GM21423 (cell line): ENCODE measurements around the gene REEP5.
A peak's percentile ranks its signal among the peaks of the same experiment; 100 is the strongest.

Experiments used
- ATAC-seq: cut with Tn5 transposase; IDR thresholded peaks from one replicate; pipeline ENCODE4 v1.9.1; 2021; ENCODE audit warnings: mild to moderate bottlenecking, moderate library complexity; ENCODE audit not compliant: unreplicated experiment

The REEP5 gene

DNA sequence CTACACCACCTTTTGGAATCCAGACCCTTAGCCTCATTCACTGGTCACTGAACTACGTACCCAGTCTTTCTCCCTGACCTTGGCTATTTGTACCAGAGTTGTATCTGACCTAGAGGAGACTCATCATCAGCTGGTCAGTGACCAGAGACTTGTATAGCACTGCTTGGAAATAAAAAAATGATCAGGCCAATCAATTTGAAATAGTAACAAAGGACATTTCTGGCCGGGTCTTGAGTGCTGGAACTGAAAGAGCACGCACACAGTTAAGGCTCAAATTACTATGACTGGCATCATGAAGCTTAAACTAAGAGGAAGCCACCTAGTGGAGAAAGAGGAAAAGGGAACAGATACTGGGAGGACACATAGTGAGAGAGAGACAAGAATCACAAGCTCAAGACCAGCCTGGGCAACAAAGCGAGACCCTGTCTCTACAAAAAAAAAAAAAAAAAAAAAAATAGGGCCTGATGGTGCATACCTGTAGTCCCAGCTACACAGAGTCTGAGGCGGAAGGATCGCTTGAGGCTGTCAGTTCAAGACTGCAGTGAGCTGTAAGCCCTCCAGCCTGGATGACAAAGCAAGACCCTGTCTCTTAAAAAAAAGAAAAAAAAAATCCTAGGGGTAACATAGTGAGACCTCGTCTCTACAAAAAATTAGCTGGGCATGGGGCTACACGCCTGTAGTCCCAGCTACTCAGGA, 73.8 kb downstream of the REEP5 start:
- peak; percentile 98 for ATAC-seq

DNA sequence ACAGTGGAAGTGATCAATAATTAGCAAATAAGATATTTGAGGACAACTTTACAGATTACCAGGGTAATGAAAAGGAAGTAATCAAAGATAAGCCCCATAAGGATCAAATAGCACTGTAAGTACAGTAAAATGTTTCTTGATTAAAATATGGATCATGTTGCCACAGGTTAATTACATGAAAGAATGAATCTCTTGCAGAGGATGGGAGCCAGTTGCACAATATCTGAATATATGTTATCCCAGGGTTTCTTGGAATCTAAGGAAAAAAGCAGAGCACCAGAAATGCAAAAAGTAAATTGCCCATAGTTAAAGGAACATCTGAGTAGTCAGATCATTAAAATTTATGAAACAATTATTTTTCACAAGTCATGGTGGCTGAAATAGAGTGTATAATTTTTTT, 74.7 kb downstream of the REEP5 start:
- ATAC-seq = no peak

DNA sequence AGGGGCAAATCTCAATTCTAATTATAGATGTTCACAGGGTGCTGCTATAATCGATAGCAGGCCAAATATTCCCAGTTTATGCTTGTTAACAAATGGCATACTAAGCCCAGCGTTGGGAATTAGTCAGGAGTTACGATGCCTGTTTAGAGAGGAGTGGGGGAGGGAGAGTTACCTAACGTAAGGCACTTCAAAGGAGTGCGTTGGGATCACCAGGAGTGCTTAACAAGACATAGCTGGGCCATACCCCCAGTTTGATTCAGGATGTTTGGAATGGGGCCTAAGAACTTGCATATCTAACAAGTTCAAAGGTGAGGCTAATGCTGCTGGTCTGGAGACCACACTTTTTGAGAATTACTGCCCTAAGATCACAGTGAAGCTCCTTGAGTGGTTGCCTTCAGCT, 75.5 kb downstream of the REEP5 start:
- ATAC-seq = no peak

DNA sequence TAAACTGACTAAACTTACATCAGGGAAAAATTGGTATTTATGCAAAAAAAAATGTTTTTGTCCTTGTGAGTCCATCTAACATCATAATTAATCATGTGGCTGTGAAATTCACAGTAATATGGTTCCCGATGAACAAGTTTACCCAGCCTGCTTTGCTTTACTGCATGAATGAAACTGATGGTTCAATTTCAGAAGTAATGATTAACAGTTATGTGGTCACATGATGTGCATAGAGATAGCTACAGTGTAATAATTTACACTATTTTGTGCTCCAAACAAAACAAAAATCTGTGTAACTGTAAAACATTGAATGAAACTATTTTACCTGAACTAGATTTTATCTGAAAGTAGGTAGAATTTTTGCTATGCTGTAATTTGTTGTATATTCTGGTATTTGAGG, 77.5 kb downstream of the REEP5 start:
- no peak for ATAC-seq

DNA sequence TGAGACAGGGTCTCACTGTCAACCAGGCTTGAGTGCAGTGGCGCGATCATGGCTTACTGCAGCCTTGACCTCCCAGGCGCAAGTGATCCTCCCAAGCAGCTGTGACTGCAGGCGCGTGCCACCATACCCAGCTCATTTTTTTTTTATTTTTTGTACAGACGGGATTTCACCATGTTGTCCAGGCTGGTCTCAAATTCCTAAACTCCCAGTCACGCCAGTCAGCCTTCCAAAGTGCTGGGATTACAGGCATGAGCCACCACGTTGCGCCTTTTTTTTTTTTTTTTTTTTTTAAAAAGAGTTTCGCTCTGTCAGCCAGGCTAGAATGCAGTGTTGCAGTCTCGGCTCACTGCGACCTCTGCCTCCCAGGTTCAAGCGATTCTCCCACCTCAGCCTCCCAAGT, 88.1 kb downstream of the REEP5 start:
- ATAC-seq = no peak

DNA sequence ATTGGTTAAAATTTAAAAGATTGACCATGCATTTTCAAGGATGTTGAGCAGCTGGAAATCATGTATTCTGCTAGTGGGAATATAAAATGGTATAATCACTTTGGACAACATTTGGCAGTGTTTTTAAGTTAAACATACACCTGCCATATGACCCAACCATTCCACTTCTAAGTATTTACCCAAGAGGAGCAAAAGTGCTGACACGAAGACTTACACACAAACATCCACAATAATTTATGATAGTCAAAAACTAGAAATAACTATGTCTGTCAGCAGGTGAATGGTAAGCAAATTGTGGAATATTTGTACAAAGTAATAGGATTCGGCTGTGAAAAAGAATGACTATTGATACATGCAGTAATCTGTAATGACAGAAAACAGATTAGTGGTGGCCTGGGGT, 91.6 kb downstream of the REEP5 start:
- no peak for ATAC-seq
